ENCODE results near the gene MIAT.

DNA sequence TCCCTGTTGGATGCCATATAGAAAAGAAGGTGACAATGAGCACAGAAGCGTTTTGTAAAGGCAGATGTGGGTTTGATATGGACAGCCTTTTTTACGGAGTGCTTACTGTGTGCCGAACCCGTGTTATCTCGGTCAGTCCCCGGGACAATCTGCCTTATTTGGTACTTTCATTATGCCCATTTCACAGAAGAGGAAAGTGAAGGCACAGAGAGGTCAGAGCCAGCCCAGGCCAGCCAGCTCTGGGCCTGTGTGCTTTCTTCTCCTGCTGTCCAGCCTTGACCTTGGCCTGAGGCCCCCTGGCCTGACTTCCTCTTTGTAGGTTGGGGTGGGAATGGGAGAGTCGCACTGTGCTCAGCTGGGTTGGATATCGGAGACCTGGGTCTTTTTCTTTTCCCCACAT is 38.9 kb upstream of the MIAT start:
- TF ChIP-seq POLR2AphosphoS5 (IDR thresholded peaks at IDR 0.05; ENCODE audit: borderline replicate concordance, low read depth, low read length) (no peak), EZH2 (IDR thresholded peaks at IDR 0.05) (no peak), FOXP2 (optimal IDR thresholded peaks at IDR 0.05; ENCODE audit: control extremely low read depth, extremely low read length, insufficient read depth) (no peak)
